Loucy (cell line): ENCODE measurements around the gene MCM10.

Experiments
- CTCF ChIP-seq: fragments of 200-600 bp; sonication (generic); conservative IDR thresholded peaks from 2 replicates; pipeline ENCODE4 v1.5.1; 2014; ENCODE audit warnings: mild to moderate bottlenecking, antibody characterized with exemption, low read length
- EZH2phosphoT487 ChIP-seq: fragments of 200-600 bp; IDR thresholded peaks from 2 replicates; pipeline ENCODE4 v1.6.1; 2018; ENCODE audit warnings: antibody characterized with exemption, mild to moderate bottlenecking, moderate library complexity, borderline replicate concordance

GRCh38 chr10:13152296-13152695 is 9.1 kb upstream of the MCM10 start:
- TF ChIP-seq CTCF (no peak), EZH2phosphoT487 (no peak)
